Measurements from ENCODE around the gene ICE2. TPM values are rescaled to one million over a fixed set of nuclear protein-coding genes. Genes with fewer than 3 reads are reported as not detected.

The ICE2 gene
- total RNA-seq, 1 experiment from 2014 or later, result 45.8 TPM

GRCh38 chr15:60374209-60374608, 104.7 kb downstream of the ICE2 start:
- DNase-seq, result no peak
- Histone ChIP-seq H3K4me3 (ENCODE audit: insufficient read depth, low read depth, low read length) (no peak overlapping the region), H3K27me3 (ENCODE audit: control insufficient read depth, insufficient read depth, low read length) (no peaks in the 10 kb centered on the region), H3K36me3 (replicated peaks; ENCODE audit: control insufficient read depth, insufficient read depth, low read length) (peaks cover 8% of the 10 kb centered on the region)

GRCh38 chr15:60373745-60374144, 105.2 kb downstream of the ICE2 start:
- DNase-seq, result no peak
- Histone ChIP-seq H3K27me3 (ENCODE audit: control insufficient read depth, insufficient read depth, low read length) (no peaks in the 10 kb centered on the region), H3K4me3 (ENCODE audit: insufficient read depth, low read depth, low read length) (no peak overlapping the region), H3K36me3 (replicated peaks; ENCODE audit: control insufficient read depth, insufficient read depth, low read length) (peaks cover 8% of the 10 kb centered on the region)

- Histone ChIP-seq H3K4me3 (ENCODE audit: insufficient read depth, low read depth, low read length) (no peak overlapping the region), H3K36me3 (replicated peaks; ENCODE audit: control insufficient read depth, insufficient read depth, low read length) (peaks cover 8% of the 10 kb centered on the region), H3K27me3 (ENCODE audit: control insufficient read depth, insufficient read depth, low read length) (no peaks in the 10 kb centered on the region)
- no peak for DNase-seq
These were observed 105.6 kb downstream of the ICE2 start for GRCh38 chr15:60373327-60373726.

DNA sequence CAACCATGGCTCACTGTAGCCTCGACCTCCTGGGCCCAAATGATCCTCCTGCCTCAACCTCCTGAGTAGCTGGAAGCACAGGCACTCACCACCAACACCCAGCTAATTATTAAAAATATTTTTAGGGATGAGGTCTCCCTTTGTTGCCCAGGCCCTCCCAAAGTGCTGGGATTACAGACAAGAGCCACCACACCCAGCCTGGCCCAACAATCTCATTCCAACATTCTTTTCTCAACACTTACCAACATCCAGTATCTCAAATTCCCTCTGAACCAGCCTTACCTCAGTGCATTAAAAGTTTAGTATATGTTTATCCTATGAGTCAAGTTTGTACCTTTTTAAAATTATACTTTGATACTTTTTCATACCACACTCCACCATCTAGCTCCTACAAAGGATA, 106.2 kb downstream of the ICE2 start:
- Histone ChIP-seq H3K36me3 (replicated peaks; ENCODE audit: control insufficient read depth, insufficient read depth, low read length) (peaks cover 8% of the 10 kb centered on the region), H3K4me3 (ENCODE audit: insufficient read depth, low read depth, low read length) (no peak overlapping the region), H3K27me3 (ENCODE audit: control insufficient read depth, insufficient read depth, low read length) (no peaks in the 10 kb centered on the region)
- no peak for DNase-seq

GRCh38 chr15:60372227-60372626, 106.7 kb downstream of the ICE2 start:
- Histone ChIP-seq H3K4me3 (ENCODE audit: insufficient read depth, low read depth, low read length) (no peak overlapping the region), H3K27me3 (ENCODE audit: control insufficient read depth, insufficient read depth, low read length) (no peaks in the 10 kb centered on the region), H3K36me3 (replicated peaks; ENCODE audit: control insufficient read depth, insufficient read depth, low read length) (peaks cover 8% of the 10 kb centered on the region)
- no peak for DNase-seq

DNA sequence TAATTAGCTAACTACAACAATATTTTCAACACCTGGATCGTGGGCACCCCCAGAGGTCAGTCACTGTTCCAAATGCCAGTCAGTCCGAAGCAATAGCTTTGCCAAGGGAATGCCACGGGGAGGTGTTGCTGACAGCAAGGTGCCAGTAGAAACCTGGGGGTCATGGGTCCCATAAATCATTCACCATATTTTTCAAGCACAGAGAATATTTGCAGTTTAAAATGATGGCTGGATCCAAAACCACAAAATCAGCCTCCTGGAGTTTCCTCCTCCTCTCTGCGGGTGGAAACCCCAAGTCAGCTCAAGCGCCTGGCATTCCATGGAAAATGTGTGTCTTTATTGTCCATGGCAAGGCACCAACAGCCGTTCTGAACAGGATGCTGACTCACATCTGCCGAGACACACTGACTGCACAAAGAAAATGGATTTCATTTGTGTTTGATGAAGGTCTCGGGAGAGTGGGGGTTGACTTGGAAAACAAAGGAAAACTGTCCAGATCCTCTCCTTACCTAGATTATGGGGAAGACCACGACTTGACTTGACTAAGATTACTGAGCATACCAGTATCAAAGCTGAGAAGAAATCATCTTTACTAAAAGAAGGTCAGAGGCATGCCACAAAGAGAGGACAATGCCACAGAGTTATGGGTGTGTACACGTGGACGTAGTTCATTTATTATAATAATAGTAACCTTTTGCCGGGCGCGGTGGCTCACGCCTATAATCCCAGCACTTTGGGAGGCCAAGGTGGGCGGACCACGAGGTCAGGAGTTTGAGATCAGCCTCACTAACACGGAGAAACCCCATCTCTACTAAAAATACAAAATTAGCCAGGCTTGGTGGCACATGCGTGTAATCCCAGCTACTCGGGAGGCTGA, 107.5 kb downstream of the ICE2 start:
- DNase-seq, result no peak
- peaks cover 5% of the 10 kb centered on the region for H3K36me3 ChIP-seq (replicated peaks; ENCODE audit: control insufficient read depth, insufficient read depth, low read length)
- no peaks in the 10 kb centered on the region for H3K27me3 ChIP-seq (ENCODE audit: control insufficient read depth, insufficient read depth, low read length)
- no peak overlapping the region for H3K4me3 ChIP-seq (ENCODE audit: insufficient read depth, low read depth, low read length)

- Histone ChIP-seq H3K4me3 (ENCODE audit: insufficient read depth, low read depth, low read length) (no peak overlapping the region), H3K36me3 (replicated peaks; ENCODE audit: control insufficient read depth, insufficient read depth, low read length) (peaks cover 5% of the 10 kb centered on the region), H3K27me3 (ENCODE audit: control insufficient read depth, insufficient read depth, low read length) (no peaks in the 10 kb centered on the region)
- no peak for DNase-seq
These were observed 108.1 kb downstream of the ICE2 start for GRCh38 chr15:60370869-60371136.

DNA sequence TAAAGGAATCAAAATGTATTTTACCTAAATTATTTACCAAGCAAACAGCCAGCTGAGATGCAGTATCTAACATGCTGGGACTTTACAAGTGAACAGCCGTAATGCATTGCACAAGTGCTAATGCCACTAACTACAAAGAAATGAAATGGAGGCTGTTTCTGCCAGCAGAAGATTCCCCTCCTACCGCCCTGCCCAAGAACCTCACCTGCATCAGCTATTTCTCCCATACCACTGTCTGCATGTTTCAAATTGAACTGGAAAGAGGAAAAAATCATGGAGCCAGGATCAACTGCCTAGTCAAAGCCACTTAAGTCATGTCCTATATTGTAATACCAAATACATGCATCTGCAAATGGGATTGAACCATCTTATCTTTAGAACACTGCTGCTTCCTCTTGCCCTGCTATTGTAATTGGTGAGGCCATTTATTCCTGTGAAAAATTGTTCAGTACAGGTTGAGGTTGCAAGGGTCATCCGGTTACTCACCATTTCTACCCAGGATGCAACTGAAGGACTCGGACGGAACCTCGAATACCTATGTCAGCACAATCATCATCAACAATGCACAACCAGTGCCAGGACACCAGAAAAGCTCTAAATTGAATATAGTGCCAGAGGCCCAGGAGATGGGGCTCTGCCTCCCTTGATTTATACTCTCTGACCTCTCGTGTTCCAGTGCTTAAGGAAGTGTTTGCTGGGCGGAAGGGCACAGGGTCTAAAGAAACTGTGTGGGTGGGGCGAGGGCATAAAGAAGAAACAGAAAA, 108.7 kb downstream of the ICE2 start:
- Histone ChIP-seq H3K4me3 (ENCODE audit: insufficient read depth, low read depth, low read length) (no peak overlapping the region), H3K36me3 (replicated peaks; ENCODE audit: control insufficient read depth, insufficient read depth, low read length) (peaks cover 5% of the 10 kb centered on the region), H3K27me3 (ENCODE audit: control insufficient read depth, insufficient read depth, low read length) (no peaks in the 10 kb centered on the region)
- no peak for DNase-seq

DNA sequence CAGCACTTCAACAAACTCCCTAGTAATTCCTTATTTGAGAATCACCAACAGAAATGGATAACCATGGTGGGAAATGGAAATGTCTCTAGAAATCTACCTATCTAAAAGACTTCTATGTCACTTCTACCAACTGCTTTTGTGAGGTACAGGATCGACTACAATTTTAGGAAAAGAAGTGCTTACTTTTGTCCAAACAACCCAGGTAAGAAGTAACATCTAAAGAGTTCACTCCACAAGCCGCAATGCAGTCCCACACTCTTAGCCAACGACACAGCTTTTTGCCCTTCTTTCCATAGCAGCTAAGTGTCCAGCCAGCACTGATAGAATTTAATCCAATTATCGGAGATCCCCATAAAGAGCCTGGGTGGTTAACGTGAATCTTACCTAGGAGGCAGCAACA, 109.2 kb downstream of the ICE2 start:
- Histone ChIP-seq H3K36me3 (replicated peaks; ENCODE audit: control insufficient read depth, insufficient read depth, low read length) (peaks cover 5% of the 10 kb centered on the region), H3K27me3 (ENCODE audit: control insufficient read depth, insufficient read depth, low read length) (no peaks in the 10 kb centered on the region), H3K4me3 (ENCODE audit: insufficient read depth, low read depth, low read length) (no peak overlapping the region)
- no peak for DNase-seq

Other genes with a start within 250 kb of the ICE2 start
- gene ANXA2, start 81.2 kb downstream of the ICE2 start, total RNA-seq (2014; rRNA removed; shearing (Covaris generic)), result 577 and 656 TPM in 2 replicates

Measured in H7 (cell line).